Measurements from ENCODE around the gene RITA1.

The RITA1 gene

DNA sequence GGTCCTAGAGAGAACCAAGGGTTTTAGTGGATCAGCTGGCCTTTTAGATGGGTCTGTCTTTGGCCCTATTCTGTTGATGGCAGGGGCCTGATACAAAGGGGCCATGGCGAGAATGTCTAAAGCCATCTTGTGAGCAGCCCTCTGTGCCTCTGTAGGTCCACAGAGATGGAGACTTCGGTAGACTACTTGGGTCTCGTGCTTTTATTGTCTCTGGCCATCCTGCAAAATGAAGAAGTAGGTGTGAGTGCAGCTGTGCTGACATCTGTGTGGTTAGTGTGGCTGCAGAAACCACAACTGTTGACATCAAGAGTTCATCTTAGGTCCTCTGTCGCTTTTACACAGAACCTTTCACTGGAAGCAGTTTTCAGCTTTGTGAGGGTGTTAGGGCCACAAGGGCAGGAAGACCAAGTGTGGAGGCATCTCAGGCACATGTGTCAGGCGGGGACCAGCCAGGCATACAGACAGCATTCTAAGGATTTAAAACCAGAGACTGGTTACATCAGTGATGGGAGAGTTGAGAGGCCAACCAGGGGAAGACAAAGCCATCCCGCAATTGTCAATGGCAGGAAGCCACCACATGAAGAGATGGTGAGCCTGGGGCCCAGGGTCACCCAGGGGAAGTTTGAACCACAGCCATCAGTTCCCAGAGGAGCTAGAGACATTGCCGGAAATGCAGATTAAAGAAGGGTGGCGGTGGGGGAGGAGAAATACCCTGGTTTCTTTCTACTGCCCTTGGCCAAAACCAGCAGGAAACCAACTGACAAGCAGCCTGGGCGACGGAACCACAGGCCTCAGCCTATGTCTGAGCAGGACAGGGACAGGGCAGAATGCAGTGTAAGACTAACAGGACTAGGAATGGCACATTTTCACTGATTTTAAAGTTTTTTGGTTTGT is 22.8 kb downstream of the RITA1 start:
- TF ChIP-seq CTCF (IDR thresholded peaks at IDR 0.05; ENCODE audit: low read depth, low read length), result no peak
- peak; percentile 35 for TF ChIP-seq POLR2A (IDR thresholded peaks at IDR 0.05; ENCODE audit: extremely low read depth, insufficient read length)
- peak; percentile 84 for TF ChIP-seq MYC (IDR thresholded peaks at IDR 0.05; ENCODE audit: low read depth, low read length)
- TF ChIP-seq, protein P1, sequence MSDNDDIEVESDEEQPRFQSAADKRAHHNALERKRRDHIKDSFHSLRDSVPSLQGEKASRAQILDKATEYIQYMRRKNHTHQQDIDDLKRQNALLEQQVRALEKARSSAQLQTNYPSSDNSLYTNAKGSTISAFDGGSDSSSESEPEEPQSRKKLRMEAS (IDR thresholded peaks at IDR 0.05; ENCODE audit: low read depth, low read length), result peak; percentile 82
- peak overlapping the region; percentile 63 for H3K4me3 ChIP-seq (ENCODE audit: low read depth, low read length)
- peak; percentile 100 for DNase-seq (ENCODE audit: low read depth)

- no peak for TF ChIP-seq POLR2A (IDR thresholded peaks at IDR 0.05; ENCODE audit: extremely low read depth, insufficient read length)
- TF ChIP-seq CTCF (IDR thresholded peaks at IDR 0.05; ENCODE audit: low read depth, low read length), result no peak
- TF ChIP-seq MYC (IDR thresholded peaks at IDR 0.05; ENCODE audit: low read depth, low read length), result no peak
- TF ChIP-seq, protein P1 (IDR thresholded peaks at IDR 0.05; ENCODE audit: low read depth, low read length), result no peak
- DNase-seq (ENCODE audit: low read depth), result no peak
- H3K4me3 ChIP-seq (ENCODE audit: low read depth, low read length), result no peak overlapping the region
These were observed 25.6 kb downstream of the RITA1 start for GRCh38 chr12:113211160-113211559.

DNA sequence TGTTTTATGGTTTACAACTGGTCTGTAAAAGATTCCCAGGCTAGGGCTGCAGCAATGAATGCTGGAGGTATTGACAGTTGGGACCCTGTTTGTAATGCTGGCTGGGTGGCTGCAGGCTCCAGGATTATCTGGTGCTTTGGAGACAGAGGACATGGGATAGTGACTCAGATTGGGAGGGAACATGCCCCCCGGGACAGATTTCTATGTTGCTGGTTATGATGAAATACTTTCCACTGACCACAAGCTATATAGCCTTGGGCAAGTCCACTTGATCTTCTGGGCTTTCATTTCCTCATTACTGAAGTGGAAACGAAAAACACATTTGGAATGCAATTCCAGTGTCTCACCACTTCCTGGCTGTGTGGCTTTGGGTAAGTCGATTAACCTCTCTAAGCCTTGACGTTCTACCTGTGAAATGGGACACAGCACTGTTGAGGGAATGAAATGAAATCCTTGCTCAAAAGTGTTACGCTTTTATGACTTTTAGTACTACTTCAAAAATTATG is 29.4 kb downstream of the RITA1 start:
- no peak for TF ChIP-seq CTCF (IDR thresholded peaks at IDR 0.05; ENCODE audit: low read depth, low read length)
- peak; percentile 73 for TF ChIP-seq MYC (IDR thresholded peaks at IDR 0.05; ENCODE audit: low read depth, low read length)
- TF ChIP-seq, protein P1 (IDR thresholded peaks at IDR 0.05; ENCODE audit: low read depth, low read length), result peak; percentile 56; the same call in 1 of the 2 replicates
- TF ChIP-seq POLR2A (IDR thresholded peaks at IDR 0.05; ENCODE audit: extremely low read depth, insufficient read length), result no peak
- peak; percentile 100 for DNase-seq (ENCODE audit: low read depth)
- no peak overlapping the region for H3K4me3 ChIP-seq (ENCODE audit: low read depth, low read length)

DNA sequence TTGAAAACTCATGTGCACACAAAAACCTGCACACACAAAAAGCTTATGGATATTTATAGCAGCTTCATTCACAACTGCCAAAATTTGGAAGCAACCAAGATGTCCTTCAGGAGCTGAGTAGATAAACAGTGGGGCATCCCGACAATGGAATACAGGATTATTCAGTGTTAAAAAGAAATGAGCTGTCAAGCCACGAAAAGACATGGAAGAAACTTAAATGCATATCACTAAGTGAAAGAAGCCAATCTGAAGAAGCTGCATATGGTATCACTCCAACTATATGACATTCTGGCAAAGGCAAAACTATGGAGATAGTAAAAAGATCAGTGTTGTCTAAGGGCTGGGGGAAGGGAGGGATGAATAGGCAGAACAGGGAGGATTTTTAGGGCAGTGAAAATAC is 30.5 kb downstream of the RITA1 start:
- TF ChIP-seq POLR2A (IDR thresholded peaks at IDR 0.05; ENCODE audit: extremely low read depth, insufficient read length), result no peak
- no peak for TF ChIP-seq CTCF (IDR thresholded peaks at IDR 0.05; ENCODE audit: low read depth, low read length)
- TF ChIP-seq, protein P1 (IDR thresholded peaks at IDR 0.05; ENCODE audit: low read depth, low read length), result no peak
- no peak for TF ChIP-seq MYC (IDR thresholded peaks at IDR 0.05; ENCODE audit: low read depth, low read length)
- no peak overlapping the region for H3K4me3 ChIP-seq (ENCODE audit: low read depth, low read length)
- DNase-seq (ENCODE audit: low read depth), result no peak

GRCh38 chr12:113220593-113221180 is 35.2 kb downstream of the RITA1 start:
- peak; percentile 57 for DNase-seq (ENCODE audit: low read depth)
- peak overlapping the region; percentile 70 for H3K4me3 ChIP-seq (ENCODE audit: low read depth, low read length)
- TF ChIP-seq CTCF (IDR thresholded peaks at IDR 0.05; ENCODE audit: low read depth, low read length) (no peak), POLR2A (IDR thresholded peaks at IDR 0.05; ENCODE audit: extremely low read depth, insufficient read length) (no peak), MYC (IDR thresholded peaks at IDR 0.05; ENCODE audit: low read depth, low read length) (no peak)

All from NB4 (cell line).